Stimulated activated naive B cell treated with anti-CD40 and anti-IgM and Interleukin-4, amounts not matched to agents 10 μg/mL and 1 μg/mL and 100 μg/mL, for 72 hours (primary cell): ENCODE results near the gene CREBRF.
"Not testable (repeated sequence)": the region's sequence is repeated elsewhere in the genome, so short reads cannot be mapped to it uniquely, and the experiment has no call there.

Experiments
- ATAC-seq, 2 donors: fragments of 150-1000 bp; cut with Tn5 transposase; replicated peaks; 2 replicates each; pipeline ENCODE4 v1.10.0; 2021; ENCODE audit warnings: moderate library complexity in 1 of 2
- DNase-seq: peaks from one replicate; pipeline ENCODE4 v3.0.0; 2021
- H3K27ac Mint-ChIP-seq: one replicate; pipeline ENCODE4 v1.8.0; 2022; ENCODE audit warnings: mild to moderate bottlenecking, mixed read lengths
- H3K27me3 Mint-ChIP-seq, 2 donors: one replicate each; pipeline ENCODE4 v1.8.0; 2022; ENCODE audit warnings: mixed read lengths in 2 of 2
- H3K36me3 Mint-ChIP-seq, 2 donors: one replicate each; pipeline ENCODE4 v1.8.0; 2022; ENCODE audit warnings: mixed read lengths in 2 of 2, mild to moderate bottlenecking in 1 of 2
- H3K4me1 Mint-ChIP-seq, 2 donors: one replicate each; pipeline ENCODE4 v1.8.0; 2022; ENCODE audit warnings: mixed read lengths in 2 of 2, mild to moderate bottlenecking in 1 of 2
- H3K4me3 Mint-ChIP-seq, 2 donors: one replicate each; pipeline ENCODE4 v1.8.0; 2022; ENCODE audit warnings: mild to moderate bottlenecking in 2 of 2, mixed read lengths in 2 of 2, moderate library complexity in 1 of 2
- H3K9me3 Mint-ChIP-seq, 2 donors: one replicate each; pipeline ENCODE4 v1.8.0; 2022; ENCODE audit warnings: mixed read lengths in 2 of 2, mild to moderate bottlenecking in 1 of 2

The CREBRF gene

GRCh38 chr5:173047096-173047837, 8.9 kb upstream of the CREBRF start:
- ATAC-seq, DNase-seq, H3K4me3 Mint-ChIP-seq, H3K27ac Mint-ChIP-seq, H3K9me3 Mint-ChIP-seq, H3K27me3 Mint-ChIP-seq, H3K4me1 Mint-ChIP-seq, H3K36me3 Mint-ChIP-seq: not testable (repeated sequence)

- Mint-ChIP-seq H3K27me3 (peaks cover 7% of the 10 kb centered on the region in 2 donors), H3K9me3 (no peaks in the 10 kb centered on the region), H3K36me3 (no peaks in the 10 kb centered on the region), H3K4me3 (no peak overlapping the region), H3K27ac (no peak overlapping the region), H3K4me1 (peaks cover 5 to 6% of the 10 kb centered on the region in 2 donors)
- DNase-seq = no peak
- no peak for ATAC-seq
Measured at GRCh38 chr5:173047838-173048105, 8.4 kb upstream of the CREBRF start.

GRCh38 chr5:173050791-173051190, 5.4 kb upstream of the CREBRF start:
- ATAC-seq (no peak), DNase-seq (no peak)
- H3K4me1 Mint-ChIP-seq = peaks cover 8 to 28% of the 10 kb centered on the region in 2 donors
- H3K4me3 Mint-ChIP-seq = no peak overlapping the region
- H3K27me3 Mint-ChIP-seq = peaks cover 7% of the 10 kb centered on the region in 2 donors
- H3K36me3 Mint-ChIP-seq = no peaks in the 10 kb centered on the region
- H3K9me3 Mint-ChIP-seq = no peaks in the 10 kb centered on the region
- H3K27ac Mint-ChIP-seq = no peak overlapping the region

GRCh38 chr5:173051746-173052145, 4.4 kb upstream of the CREBRF start:
- H3K27me3 Mint-ChIP-seq = peaks cover 7% of the 10 kb centered on the region in 2 donors
- H3K4me1 Mint-ChIP-seq = peaks cover 8 to 28% of the 10 kb centered on the region in 2 donors
- H3K4me3 Mint-ChIP-seq = no peak overlapping the region
- no peaks in the 10 kb centered on the region for H3K36me3 Mint-ChIP-seq
- H3K27ac Mint-ChIP-seq = no peak overlapping the region
- ATAC-seq (no peak), DNase-seq (no peak)
- H3K9me3 Mint-ChIP-seq = no peaks in the 10 kb centered on the region

- Mint-ChIP-seq H3K9me3 (no peaks in the 10 kb centered on the region), H3K27me3 (peaks cover 7% of the 10 kb centered on the region in 2 donors), H3K36me3 (no peaks in the 10 kb centered on the region), H3K4me1 (peaks cover 8 to 28% of the 10 kb centered on the region in 2 donors), H3K27ac (no peak overlapping the region), H3K4me3 (no peak overlapping the region)
- DNase-seq = no peak
- no peak for ATAC-seq
Measured at GRCh38 chr5:173053041-173053440, 3.1 kb upstream of the CREBRF start.

GRCh38 chr5:173055042-173055721, 970 bp upstream of the CREBRF start:
- no peaks in the 10 kb centered on the region for H3K36me3 Mint-ChIP-seq
- peak overlapping the region; percentile 78 for H3K27ac Mint-ChIP-seq
- DNase-seq (no peak), ATAC-seq (no peak)
- peaks cover 7% of the 10 kb centered on the region in 2 donors for H3K27me3 Mint-ChIP-seq
- peak overlapping the region; percentile 78 to 97 for H3K4me3 Mint-ChIP-seq
- H3K4me1 Mint-ChIP-seq = peaks cover 11 to 33% of the 10 kb centered on the region in 2 donors
- no peaks in the 10 kb centered on the region for H3K9me3 Mint-ChIP-seq

- peak overlapping the region; percentile 78 for H3K27ac Mint-ChIP-seq
- DNase-seq = no peak
- peaks cover 0 to 4% of the 10 kb centered on the region in 2 donors for H3K36me3 Mint-ChIP-seq
- H3K4me3 Mint-ChIP-seq = peak overlapping the region; percentile 78 to 97
- no peaks in the 10 kb centered on the region for H3K9me3 Mint-ChIP-seq
- no peak for ATAC-seq
- peaks cover 7% of the 10 kb centered on the region in 2 donors for H3K27me3 Mint-ChIP-seq
- H3K4me1 Mint-ChIP-seq = peaks cover 13 to 37% of the 10 kb centered on the region in 2 donors
Measured at GRCh38 chr5:173055722-173055982, 500 bp upstream of the CREBRF start.

GRCh38 chr5:173056783-173057061, 570 bp downstream of the CREBRF start:
- peaks cover 5% of the 10 kb centered on the region in 2 donors for H3K27me3 Mint-ChIP-seq
- ATAC-seq = peak; percentile 47 to 52
- H3K36me3 Mint-ChIP-seq = peaks cover 0 to 8% of the 10 kb centered on the region in 2 donors
- DNase-seq = no peak
- peak overlapping the region; percentile 78 to 97 for H3K4me3 Mint-ChIP-seq
- H3K4me1 Mint-ChIP-seq = peaks cover 13 to 48% of the 10 kb centered on the region in 2 donors
- no peaks in the 10 kb centered on the region for H3K9me3 Mint-ChIP-seq
- H3K27ac Mint-ChIP-seq = peak overlapping the region; percentile 98

GRCh38 chr5:173057062-173057924, 1.1 kb downstream of the CREBRF start:
- Mint-ChIP-seq H3K4me3 (peak overlapping the region; percentile 78 to 97), H3K9me3 (no peaks in the 10 kb centered on the region), H3K27me3 (no peaks in the 10 kb centered on the region), H3K4me1 (peaks cover 13 to 48% of the 10 kb centered on the region in 2 donors), H3K27ac (peak overlapping the region; percentile 98), H3K36me3 (peaks cover 0 to 8% of the 10 kb centered on the region in 2 donors)
- DNase-seq (peak; percentile 97), ATAC-seq (peak; percentile 85 to 86)

GRCh38 chr5:173062141-173062540, 6.0 kb downstream of the CREBRF start:
- H3K36me3 Mint-ChIP-seq = peaks cover 4 to 13% of the 10 kb centered on the region in 2 donors
- peaks cover 23 to 59% of the 10 kb centered on the region in 2 donors for H3K4me1 Mint-ChIP-seq
- peak overlapping the region in 1 of 2 donors; percentile 30 for H3K4me3 Mint-ChIP-seq
- ATAC-seq (no peak), DNase-seq (no peak)
- H3K9me3 Mint-ChIP-seq = peaks cover 0 to 4% of the 10 kb centered on the region in 2 donors
- no peaks in the 10 kb centered on the region for H3K27me3 Mint-ChIP-seq
- peak overlapping the region; percentile 88 for H3K27ac Mint-ChIP-seq

GRCh38 chr5:173065155-173065554, 9.0 kb downstream of the CREBRF start:
- ATAC-seq (peak; percentile 54 to 75), DNase-seq (no peak)
- peak overlapping the region; percentile 52 to 83 for H3K4me3 Mint-ChIP-seq
- peaks cover 0 to 4% of the 10 kb centered on the region in 2 donors for H3K9me3 Mint-ChIP-seq
- H3K36me3 Mint-ChIP-seq = peaks cover 6 to 13% of the 10 kb centered on the region in 2 donors
- peak overlapping the region; percentile 81 for H3K27ac Mint-ChIP-seq
- peaks cover 27 to 76% of the 10 kb centered on the region in 2 donors for H3K4me1 Mint-ChIP-seq
- H3K27me3 Mint-ChIP-seq = no peaks in the 10 kb centered on the region

- Mint-ChIP-seq H3K9me3 (no peaks in the 10 kb centered on the region), H3K4me1 (peaks cover 26 to 58% of the 10 kb centered on the region in 2 donors), H3K4me3 (peak overlapping the region; percentile 12 to 36), H3K36me3 (peaks cover 2 to 4% of the 10 kb centered on the region in 2 donors), H3K27me3 (no peaks in the 10 kb centered on the region), H3K27ac (peak overlapping the region; percentile 68)
- ATAC-seq = peak in 1 of 2 donors; percentile 27
- DNase-seq = no peak
Measured at GRCh38 chr5:173069671-173070070, 13.5 kb downstream of the CREBRF start.

GRCh38 chr5:173075137-173075843, 19.1 kb downstream of the CREBRF start:
- Mint-ChIP-seq H3K27ac (no peak overlapping the region), H3K4me1 (peaks cover 17 to 34% of the 10 kb centered on the region in 2 donors), H3K36me3 (peaks cover 0 to 12% of the 10 kb centered on the region in 2 donors), H3K27me3 (no peaks in the 10 kb centered on the region), H3K9me3 (peaks cover 0 to 2% of the 10 kb centered on the region in 2 donors), H3K4me3 (no peak overlapping the region)
- no peak for ATAC-seq
- DNase-seq = no peak

GRCh38 chr5:173075970-173076369, 19.8 kb downstream of the CREBRF start:
- H3K9me3 Mint-ChIP-seq = peaks cover 0 to 2% of the 10 kb centered on the region in 2 donors
- H3K27ac Mint-ChIP-seq = no peak overlapping the region
- H3K4me3 Mint-ChIP-seq = no peak overlapping the region
- peaks cover 13 to 33% of the 10 kb centered on the region in 2 donors for H3K4me1 Mint-ChIP-seq
- no peak for ATAC-seq
- no peak for DNase-seq
- H3K36me3 Mint-ChIP-seq = peaks cover under 1 to 13% of the 10 kb centered on the region in 2 donors
- no peaks in the 10 kb centered on the region for H3K27me3 Mint-ChIP-seq
